ENCODE measurements around the gene SLC13A5.

- TF ChIP-seq CTCF (IDR thresholded peaks at IDR 0.05; ENCODE audit: low read depth, low read length, missing input control) = no peak
- TF ChIP-seq YY1 (IDR thresholded peaks at IDR 0.05) = no peak
- TF ChIP-seq EGR1 (IDR thresholded peaks at IDR 0.05; ENCODE audit: low read depth in 2 of 2) = no peak
- no peak for TF ChIP-seq SP1 (IDR thresholded peaks at IDR 0.05)
- TF ChIP-seq HNF4G (IDR thresholded peaks at IDR 0.05) = no peak
- no peak for TF ChIP-seq MAX (IDR thresholded peaks at IDR 0.05)
- no peak for TF ChIP-seq REST (IDR thresholded peaks at IDR 0.05)
- TF ChIP-seq RXRA (IDR thresholded peaks at IDR 0.05) = no peak
- TF ChIP-seq TAF1 (conservative IDR thresholded peaks at IDR 0.05) = no peak
- no peak for TF ChIP-seq JUND (IDR thresholded peaks at IDR 0.05)
- no peak for TF ChIP-seq GABPA (IDR thresholded peaks at IDR 0.05 in 1 of 2, conservative IDR thresholded peaks at IDR 0.05 in 1 of 2)
- TF ChIP-seq FOXA1 (IDR thresholded peaks at IDR 0.05) = no peak
- TF ChIP-seq ZBTB33 (IDR thresholded peaks at IDR 0.05) = no peak
Measured at GRCh38 chr17:6669479-6670212, 43.5 kb downstream of the SLC13A5 start.

Measured in liver (tissue), 3 donors.